Thymus (tissue), 11 donors: ENCODE results near the gene GRAMD2A. TPM values are rescaled to one million over a fixed set of nuclear protein-coding genes. Genes with fewer than 3 reads are reported as not detected.

ENCODE experiments used
- DNase-seq, 9 donors: peaks; one replicate each; pipeline ENCODE4 v3.0.0-alpha.2; 2013; ENCODE audit warnings: low spot score in 9 of 9, low read depth in 6 of 9, missing footprints in 1 of 9
- H3K27ac ChIP-seq, 2 donors: one replicate each; pipeline ENCODE4 v1.5.1; 2013; ENCODE audit warnings: control low read depth in 1 of 2, low read depth in 1 of 2, low read length in 1 of 2, mild to moderate bottlenecking in 1 of 2, moderate library complexity in 1 of 2
- H3K27me3 ChIP-seq, 2 donors: one replicate each; pipeline ENCODE4 v1.5.1; 2013; ENCODE audit warnings: low read length in 1 of 2; ENCODE audit not compliant: control insufficient read depth in 2 of 2, insufficient read depth in 1 of 2
- H3K36me3 ChIP-seq, 2 donors: one replicate each; pipeline ENCODE4 v1.5.1; 2013; ENCODE audit warnings: low read length in 1 of 2, mild to moderate bottlenecking in 1 of 2, moderate library complexity in 1 of 2; ENCODE audit not compliant: control insufficient read depth in 2 of 2, insufficient read depth in 2 of 2
- H3K4me1 ChIP-seq, 2 donors: one replicate each; pipeline ENCODE4 v1.5.1; 2013; ENCODE audit warnings: low read length in 2 of 2; ENCODE audit not compliant: control insufficient read depth in 2 of 2, insufficient read depth in 2 of 2
- H3K4me3 ChIP-seq, 2 donors: one replicate each; pipeline ENCODE4 v1.5.1; 2013; ENCODE audit warnings: low read length in 2 of 2, control low read depth in 1 of 2, mild to moderate bottlenecking in 1 of 2
- H3K9me3 ChIP-seq, 2 donors: one replicate each; pipeline ENCODE4 v1.5.1; 2013; ENCODE audit warnings: low read length in 1 of 2, mild to moderate bottlenecking in 1 of 2; ENCODE audit not compliant: control insufficient read depth in 2 of 2, insufficient read depth in 1 of 2
- WGBS: extraction: QIAGEN DNeasy Blood & Tissue Kit; methylation state at CpG from one replicate; pipeline ENCODE4 v1.1.7; 2013; 5-methylcytosine and 5-hydroxymethylcytosine counted together
- polyA plus RNA-seq: library from polyadenylated mRNA; stranded (reverse); fragments of 200-250 nt; gene quantifications from one replicate; pipeline ENCODE4 v1.2.3, GENCODE V29; 2013
- total RNA-seq: library from RNA; stranded (reverse); fragments of 120-200 nt; gene quantifications from one replicate; pipeline ENCODE4 v1.2.4, GENCODE V29; 2013
- donor health status: healthy.

Gene GRAMD2A
- total and polyA plus RNA-seq, 2 donors: 0.47 to 0.52 TPM

- Histone ChIP-seq H3K27me3 (peaks cover 14 to 30% of the 10 kb centered on the region in 2 donors), H3K4me1 (no peaks in the 10 kb centered on the region), H3K9me3 (no peaks in the 10 kb centered on the region), H3K36me3 (no peaks in the 10 kb centered on the region), H3K4me3 (no peak overlapping the region), H3K27ac (no peak overlapping the region)
- 98% methylated on average over 3 of the region's 3 CpGs for WGBS
- DNase-seq: no peak
Measured at GRCh38 chr15:72182244-72182643, 15.3 kb downstream of the GRAMD2A start.

GRCh38 chr15:72180761-72181324, 16.7 kb downstream of the GRAMD2A start:
- H3K36me3 ChIP-seq: no peaks in the 10 kb centered on the region
- H3K27ac ChIP-seq: no peak overlapping the region
- no peaks in the 10 kb centered on the region for H3K4me1 ChIP-seq
- WGBS: 97% methylated on average over 5 of the region's 5 CpGs
- no peak overlapping the region for H3K4me3 ChIP-seq
- DNase-seq: no peak
- peaks cover 14 to 29% of the 10 kb centered on the region in 2 donors for H3K27me3 ChIP-seq
- H3K9me3 ChIP-seq: no peaks in the 10 kb centered on the region

DNA sequence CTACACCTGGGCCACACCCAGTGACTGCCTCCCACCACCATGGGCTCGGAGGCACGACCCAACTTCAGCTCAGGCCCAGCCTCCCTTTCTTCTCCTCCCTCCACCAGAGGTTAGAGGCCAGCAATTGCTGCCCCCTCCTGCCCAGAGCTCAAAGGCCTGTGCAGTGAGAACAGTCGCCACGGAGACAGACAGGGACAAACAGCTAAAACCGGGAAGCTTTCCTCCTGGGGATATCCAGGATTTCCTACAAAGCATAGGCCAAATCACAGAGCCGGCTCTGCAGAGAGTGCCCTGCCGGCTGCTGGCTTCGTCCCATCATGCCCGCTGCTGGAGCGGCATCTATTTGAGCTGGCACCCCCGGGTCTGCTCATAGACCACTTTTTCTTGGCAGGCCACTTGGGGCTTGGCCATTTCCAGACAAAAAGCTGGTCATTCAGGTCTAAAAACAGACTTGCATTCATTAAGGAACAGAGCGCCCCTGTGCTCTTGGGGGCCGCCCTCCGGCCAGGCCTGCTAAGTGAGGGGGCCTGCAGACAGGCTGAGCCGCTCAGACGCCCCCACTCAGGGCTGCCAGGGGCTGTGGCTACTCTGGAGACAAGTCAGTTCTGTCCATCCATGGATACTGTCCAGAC, 17.5 kb downstream of the GRAMD2A start:
- Histone ChIP-seq H3K4me1 (no peaks in the 10 kb centered on the region), H3K9me3 (no peaks in the 10 kb centered on the region), H3K27ac (no peak overlapping the region), H3K36me3 (no peaks in the 10 kb centered on the region), H3K4me3 (no peak overlapping the region), H3K27me3 (peaks cover 14 to 23% of the 10 kb centered on the region in 2 donors)
- WGBS: 95% methylated on average over 16 of the region's 16 CpGs
- no peak for DNase-seq

- Histone ChIP-seq H3K27ac (no peak overlapping the region), H3K9me3 (no peaks in the 10 kb centered on the region), H3K27me3 (peaks cover 6 to 14% of the 10 kb centered on the region in 2 donors), H3K36me3 (no peaks in the 10 kb centered on the region), H3K4me1 (no peaks in the 10 kb centered on the region), H3K4me3 (no peak overlapping the region)
- no peak for DNase-seq
- 97% methylated on average over 13 of the region's 13 CpGs for WGBS
Measured at GRCh38 chr15:72178976-72179585, 18.5 kb downstream of the GRAMD2A start.

DNA sequence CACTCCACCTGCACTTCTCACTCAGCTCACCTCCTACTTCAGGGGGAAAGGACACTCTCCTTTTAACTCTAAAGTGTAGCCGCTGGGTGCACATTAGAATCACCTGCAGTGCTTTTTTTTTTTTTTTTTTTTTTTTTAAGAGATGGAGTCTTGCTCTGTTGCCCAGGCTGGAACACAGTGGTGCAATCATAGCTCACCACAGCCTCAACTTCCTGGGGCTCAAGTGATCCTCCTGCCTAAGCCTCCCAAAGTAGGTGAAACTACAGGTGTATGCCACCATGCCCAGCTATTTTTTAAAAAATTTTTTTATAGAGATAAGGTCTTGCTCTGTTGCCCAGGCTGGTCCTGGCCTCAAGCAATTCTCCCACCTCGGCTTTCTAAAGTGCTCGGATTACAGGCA, 20.8 kb downstream of the GRAMD2A start:
- WGBS: 93% methylated on average over 3 of the region's 3 CpGs
- no peak for DNase-seq
- H3K36me3 ChIP-seq: no peaks in the 10 kb centered on the region
- H3K9me3 ChIP-seq: no peaks in the 10 kb centered on the region
- no peaks in the 10 kb centered on the region for H3K27me3 ChIP-seq
- no peaks in the 10 kb centered on the region for H3K4me1 ChIP-seq
- no peak overlapping the region for H3K27ac ChIP-seq
- no peak overlapping the region for H3K4me3 ChIP-seq

DNA sequence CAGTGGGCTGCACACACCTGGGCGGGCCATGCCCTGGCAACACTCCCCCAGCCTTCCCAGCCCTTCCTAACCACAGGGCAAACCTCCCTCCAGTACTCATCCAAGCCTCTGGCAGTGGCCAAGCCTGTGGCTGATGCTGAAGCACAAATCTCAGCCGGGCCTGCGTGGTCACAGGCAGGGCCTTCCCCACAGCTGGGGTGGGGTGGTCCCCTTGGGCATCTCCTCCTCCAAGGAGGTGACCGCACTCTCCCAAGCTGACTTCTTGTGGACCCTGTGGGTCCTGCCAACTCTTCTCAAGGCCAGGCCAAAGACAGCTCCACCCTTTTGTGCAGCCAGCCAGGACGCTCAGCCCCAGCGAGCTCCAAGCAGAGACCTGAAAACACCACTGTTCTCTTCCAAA, 21.4 kb downstream of the GRAMD2A start:
- Histone ChIP-seq H3K27ac (no peak overlapping the region), H3K4me3 (no peak overlapping the region), H3K36me3 (no peaks in the 10 kb centered on the region), H3K27me3 (no peaks in the 10 kb centered on the region), H3K9me3 (no peaks in the 10 kb centered on the region), H3K4me1 (no peaks in the 10 kb centered on the region)
- WGBS: 96% methylated on average over 6 of the region's 6 CpGs
- no peak for DNase-seq

DNA sequence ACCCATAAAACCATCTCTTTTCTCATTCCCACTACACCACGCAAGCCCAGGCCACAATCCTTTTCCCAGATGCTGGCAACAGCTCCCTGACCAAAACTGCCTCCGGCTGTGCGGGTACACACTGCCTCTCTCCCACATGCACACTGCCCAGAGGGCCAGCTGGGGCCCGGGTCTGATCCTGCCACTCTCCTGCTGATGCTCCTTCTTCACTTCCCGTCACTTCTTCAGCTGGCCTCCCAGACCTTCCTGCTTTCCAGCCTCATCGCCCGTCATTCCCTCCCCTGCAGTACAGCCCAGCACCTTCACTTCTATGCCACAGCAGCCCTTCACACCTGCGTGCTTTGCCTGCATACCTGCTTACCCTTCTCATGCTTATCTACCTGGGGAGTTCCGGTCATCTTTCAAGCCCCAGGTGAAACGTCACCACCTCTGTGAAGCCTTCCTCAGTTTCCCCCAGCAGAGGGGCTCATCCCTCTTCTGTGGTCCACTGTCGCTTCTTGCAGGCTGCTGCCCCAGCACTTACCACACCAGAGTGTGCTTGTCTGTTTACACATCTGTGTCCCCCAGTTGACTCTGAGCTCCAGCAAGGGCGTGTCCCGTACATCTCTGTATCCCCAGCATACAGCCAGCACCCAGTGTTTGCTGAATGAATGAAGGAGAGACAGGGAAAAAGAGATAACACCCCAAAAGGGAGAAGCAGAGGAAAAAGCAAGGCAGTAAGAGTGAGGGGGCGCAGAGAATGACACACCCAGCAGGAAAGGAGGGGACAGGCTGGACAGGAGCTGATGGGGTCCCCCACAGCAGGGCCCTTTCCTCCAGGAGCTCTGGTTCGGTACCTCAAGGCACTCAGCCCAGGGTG, 22.2 kb downstream of the GRAMD2A start:
- Histone ChIP-seq H3K27ac (no peak overlapping the region), H3K4me1 (no peaks in the 10 kb centered on the region), H3K9me3 (no peaks in the 10 kb centered on the region), H3K36me3 (no peaks in the 10 kb centered on the region), H3K4me3 (no peak overlapping the region), H3K27me3 (no peaks in the 10 kb centered on the region)
- WGBS: 96% methylated on average over 15 of the region's 15 CpGs
- no peak for DNase-seq

- 41% methylated on average over 5 of the region's 5 CpGs for WGBS
- Histone ChIP-seq H3K27ac (no peak overlapping the region), H3K27me3 (no peaks in the 10 kb centered on the region), H3K4me3 (no peak overlapping the region), H3K4me1 (no peaks in the 10 kb centered on the region), H3K36me3 (no peaks in the 10 kb centered on the region), H3K9me3 (no peaks in the 10 kb centered on the region)
- DNase-seq: no peak
Measured at GRCh38 chr15:72174551-72175165, 22.9 kb downstream of the GRAMD2A start.
